BJ (cell line): ENCODE measurements around the gene ERBIN. TPM values are rescaled to one million over a fixed set of nuclear protein-coding genes. Genes with fewer than 3 reads are reported as not detected.

Experiments used
- CTCF ChIA-PET: fragments of 350-600 bp; formaldehyde crosslinking; extraction: SDS; loops from one replicate; lab custom pipeline; 2021; ENCODE audit warnings: antibody characterized with exemption, inconsistent platforms; lab: Yijun Ruan, JAX
- POLR2A ChIA-PET: fragments of 300-600 bp; sonication (Branson Sonifier 250); formaldehyde crosslinking; extraction: SDS; loops from one replicate; lab custom pipeline; 2021; ENCODE audit warnings: antibody characterized with exemption; lab: Charles Lee
- DNase-seq: peaks from one replicate; pipeline ENCODE4 v3.0.0-alpha.2; 2011; ENCODE audit warnings: low read depth
- H3K27me3 ChIP-seq: 2 replicates; pipeline ENCODE4 v1.6.0; 2011; ENCODE audit warnings: low read length; ENCODE audit not compliant: control insufficient read depth, insufficient read depth
- H3K36me3 ChIP-seq: 2 replicates; pipeline ENCODE4 v1.5.1; 2011; ENCODE audit warnings: low read length; ENCODE audit not compliant: control insufficient read depth, insufficient read depth
- H3K4me3 ChIP-seq: 2 replicates; pipeline ENCODE4 v1.5.1; 2011; ENCODE audit warnings: low read depth, mild to moderate bottlenecking, control low read depth, low read length
- polyA plus RNA-seq: library from polyadenylated mRNA; depleted of rRNA; stranded (reverse); fragments of >200 nt; gene quantifications from 2 replicates; pipeline ENCODE4 v1.2.3, GENCODE V29; 2011; rRNA removed
- small RNA-seq: library from RNA; depleted of rRNA; stranded (forward); fragments of <200 nt; gene quantifications from one replicate; pipeline ENCODE3, GENCODE V24; 2012; ENCODE audit warnings: low replicate concordance, low read depth; ENCODE audit not compliant: insufficient read length
- TF ChIP-seq, protein P1 (sequence below): IDR thresholded peaks from 2 replicates; pipeline ENCODE4 v1.5.1; 2011; ENCODE audit warnings: low read depth, mild to moderate bottlenecking, control low read depth, inconsistent platforms, low read length, moderate library complexity; ENCODE audit not compliant: insufficient read depth

ERBIN gene
- polyA plus RNA-seq, 1 experiment, result 26.0 TPM

DNA sequence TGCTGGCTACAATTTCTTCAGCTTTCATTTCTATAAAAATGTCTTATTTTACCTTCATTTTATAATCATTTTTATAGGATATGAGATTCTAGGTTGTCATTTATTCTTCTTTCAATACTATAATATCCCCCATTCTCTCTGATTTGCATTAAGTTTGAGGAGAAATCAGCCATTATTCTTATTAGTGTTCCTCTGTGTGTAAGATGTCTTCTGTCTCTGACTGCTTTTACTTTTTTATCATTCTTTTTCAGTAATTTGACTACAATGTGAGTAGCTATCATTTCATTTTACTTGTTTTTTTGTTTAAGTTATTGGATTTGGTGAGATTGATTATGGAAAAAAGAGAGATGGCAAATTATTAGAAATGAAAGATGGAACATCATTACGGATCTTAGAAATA, 204.1 kb downstream of the ERBIN start:
- POLR2A ChIA-PET, result no interaction called here
- TF ChIP-seq, protein P1, sequence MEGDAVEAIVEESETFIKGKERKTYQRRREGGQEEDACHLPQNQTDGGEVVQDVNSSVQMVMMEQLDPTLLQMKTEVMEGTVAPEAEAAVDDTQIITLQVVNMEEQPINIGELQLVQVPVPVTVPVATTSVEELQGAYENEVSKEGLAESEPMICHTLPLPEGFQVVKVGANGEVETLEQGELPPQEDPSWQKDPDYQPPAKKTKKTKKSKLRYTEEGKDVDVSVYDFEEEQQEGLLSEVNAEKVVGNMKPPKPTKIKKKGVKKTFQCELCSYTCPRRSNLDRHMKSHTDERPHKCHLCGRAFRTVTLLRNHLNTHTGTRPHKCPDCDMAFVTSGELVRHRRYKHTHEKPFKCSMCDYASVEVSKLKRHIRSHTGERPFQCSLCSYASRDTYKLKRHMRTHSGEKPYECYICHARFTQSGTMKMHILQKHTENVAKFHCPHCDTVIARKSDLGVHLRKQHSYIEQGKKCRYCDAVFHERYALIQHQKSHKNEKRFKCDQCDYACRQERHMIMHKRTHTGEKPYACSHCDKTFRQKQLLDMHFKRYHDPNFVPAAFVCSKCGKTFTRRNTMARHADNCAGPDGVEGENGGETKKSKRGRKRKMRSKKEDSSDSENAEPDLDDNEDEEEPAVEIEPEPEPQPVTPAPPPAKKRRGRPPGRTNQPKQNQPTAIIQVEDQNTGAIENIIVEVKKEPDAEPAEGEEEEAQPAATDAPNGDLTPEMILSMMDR, result no peak
- CTCF ChIA-PET, result no interaction called here
- Histone ChIP-seq H3K27me3 (no peaks in the 10 kb centered on the region), H3K4me3 (no peak overlapping the region), H3K36me3 (no peaks in the 10 kb centered on the region)
- DNase-seq, result no peak

Small RNA genes within 50 kb of the gene (small RNA-seq; reads per million reads assigned to genes)
- not detected for gene RF00598

Other genes starting within 250 kb of the ERBIN start
- gene SGTB, start 204.5 kb upstream of the ERBIN start, polyA plus RNA-seq, result 6.5 and 14.0 TPM in 2 replicates
- 15.4 and 20.2 TPM in 2 replicates for gene NLN, start 204.4 kb upstream of the ERBIN start, polyA plus RNA-seq
- 34.1 and 48.9 TPM in 2 replicates for gene SREK1, start 217.7 kb downstream of the ERBIN start, polyA plus RNA-seq